A549 treated with GW870086 at 1 μM for 4 hours (cell line): Measurements from ENCODE around the gene CAMK1D. TPM values are rescaled to one million over a fixed set of nuclear protein-coding genes. Genes with fewer than 3 reads are reported as not detected.

ENCODE experiments used
- total RNA-seq: library from RNA; stranded (reverse); fragments of 200-300 nt; extraction: Qiagen RNA extraction; gene quantifications from 5 replicates; pipeline ENCODE4 v1.2.3, GENCODE V29; 2022; ENCODE audit warnings: low read depth

Gene CAMK1D
- total RNA-seq, result 6.1 to 7.9 TPM (median 6.9 TPM) in 5 replicates

DNA sequence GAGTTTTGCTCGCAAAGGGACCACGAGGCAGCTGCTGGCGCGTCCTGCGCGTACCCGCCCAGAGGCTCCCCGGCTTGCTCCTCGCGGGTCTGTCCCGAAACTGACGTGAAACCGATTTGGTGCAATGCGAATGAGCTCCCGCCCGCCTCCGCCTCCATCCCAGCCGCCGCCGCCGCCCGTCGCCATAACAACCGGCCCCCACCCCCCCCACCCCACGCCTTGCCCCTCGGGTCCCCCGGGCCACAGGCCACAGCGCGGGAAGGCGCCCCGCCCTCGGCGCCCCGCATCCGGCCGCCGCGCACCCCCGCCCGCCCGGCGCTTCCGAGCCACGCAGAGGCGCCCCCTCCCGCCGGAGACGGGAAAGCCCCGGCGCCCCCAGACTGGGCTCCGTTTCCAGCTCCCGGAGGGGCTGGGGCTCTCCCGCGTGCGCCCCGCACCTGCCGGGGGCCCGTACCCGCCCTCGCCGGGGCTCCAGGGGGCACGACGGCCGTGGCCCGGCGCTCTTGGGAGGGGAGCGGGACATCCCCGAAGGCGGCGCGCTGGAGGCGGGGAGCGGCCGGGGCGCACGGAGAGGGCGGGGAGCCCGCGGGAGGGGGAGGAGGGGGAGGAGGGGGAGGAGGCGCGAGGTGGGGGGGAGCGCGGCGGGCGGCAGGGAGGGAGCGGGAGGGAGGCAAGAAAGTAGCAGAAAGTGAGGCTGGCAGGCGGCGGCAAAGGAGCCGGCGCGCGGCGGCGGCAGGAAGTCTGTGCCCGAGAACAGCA lies at the start of gene CAMK1D:
TSS of gene CAMK1D (plus strand) at position 678 of the 759 bp plus-strand sequence.

Other genes starting within 250 kb of the CAMK1D start
- gene SEC61A2, start 219.9 kb upstream of the CAMK1D start, total RNA-seq, result 12.2 to 13.6 TPM (median 12.7 TPM) in 5 replicates
- 128 to 160 TPM (median 144 TPM) in 5 replicates for gene NUDT5, start 153.7 kb upstream of the CAMK1D start, total RNA-seq
- 127 to 180 TPM (median 131 TPM) in 5 replicates for gene CDC123, start 153.4 kb upstream of the CAMK1D start, total RNA-seq